ENCODE data around the gene ALOX15.
"Not testable (repeated sequence)": the region's sequence is repeated elsewhere in the genome, so short reads cannot be mapped to it uniquely, and the experiment has no call there.

GRCh38 chr17:4689872-4690271 lies 48.4 kb upstream of the ALOX15 start:
- TF ChIP-seq CTCF, POLR2A (IDR thresholded peaks at IDR 0.05): not testable (repeated sequence)

Measured in esophagus squamous epithelium (tissue), 4 donors.